ENCODE results near the gene BLTP2.

BLTP2 gene

DNA sequence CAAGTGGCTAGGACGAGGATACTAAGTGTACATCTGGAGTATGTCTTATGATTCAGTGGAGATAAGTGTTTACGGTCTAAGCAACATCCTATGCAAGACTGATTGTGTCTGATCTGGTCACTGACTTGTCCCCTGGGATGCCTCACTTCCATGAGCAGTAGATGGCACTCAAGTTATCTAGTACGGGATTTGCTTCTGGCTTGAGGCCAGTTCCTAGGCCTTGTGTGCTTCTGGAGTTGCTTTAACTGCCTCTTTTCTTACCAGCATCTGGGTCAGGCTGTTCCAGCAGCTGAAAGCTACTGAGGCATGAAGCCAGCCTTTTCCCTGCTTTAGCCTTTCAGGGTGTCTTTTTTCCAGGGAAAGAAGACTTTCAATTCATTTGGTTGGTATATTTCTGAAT lies 40.0 kb upstream of the BLTP2 start (continued):
- TF ChIP-seq, protein P1, sequence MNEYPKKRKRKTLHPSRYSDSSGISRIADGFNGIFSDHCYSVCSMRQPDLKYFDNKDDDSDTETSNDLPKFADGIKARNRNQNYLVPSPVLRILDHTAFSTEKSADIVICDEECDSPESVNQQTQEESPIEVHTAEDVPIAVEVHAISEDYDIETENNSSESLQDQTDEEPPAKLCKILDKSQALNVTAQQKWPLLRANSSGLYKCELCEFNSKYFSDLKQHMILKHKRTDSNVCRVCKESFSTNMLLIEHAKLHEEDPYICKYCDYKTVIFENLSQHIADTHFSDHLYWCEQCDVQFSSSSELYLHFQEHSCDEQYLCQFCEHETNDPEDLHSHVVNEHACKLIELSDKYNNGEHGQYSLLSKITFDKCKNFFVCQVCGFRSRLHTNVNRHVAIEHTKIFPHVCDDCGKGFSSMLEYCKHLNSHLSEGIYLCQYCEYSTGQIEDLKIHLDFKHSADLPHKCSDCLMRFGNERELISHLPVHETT (tag by site-specific recombination; IDR thresholded peaks at IDR 0.05) = no peak

DNA sequence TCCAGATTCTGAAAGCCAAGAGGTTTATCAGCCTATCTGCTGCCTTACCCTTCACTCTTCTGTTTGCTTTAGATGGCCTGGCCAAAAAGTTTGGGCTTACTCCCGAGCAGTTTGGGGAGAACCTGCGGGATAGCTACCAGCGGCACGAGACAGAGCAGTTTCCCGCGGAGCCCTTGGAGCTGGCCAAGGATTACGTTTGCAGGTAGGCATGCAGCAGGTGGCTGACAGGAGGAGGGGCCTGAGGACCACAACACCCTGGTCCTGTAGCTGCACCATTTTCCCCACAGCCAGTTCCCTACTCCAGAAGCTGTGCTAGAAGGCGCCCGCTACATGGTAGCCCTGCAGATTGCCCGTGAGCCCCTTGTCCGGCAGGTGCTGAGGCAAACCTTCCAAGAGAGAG lies 37.7 kb upstream of the BLTP2 start:
- ChIA-PET CTCF (interaction anchor here (1.1 to 1.8 kb wide), 3 partner anchors 9 to 67 kb away, joined by 3 to 5 read pairs (median 3); partner anchors contain the start of gene BLTP2), POLR2A (interaction anchor here (1.1 to 1.8 kb wide), 3 partner anchors 12 to 42 kb away, joined by 3 to 5 read pairs (median 5); partner anchors contain the start of gene PROCA1)
- Histone ChIP-seq H3K27ac (ENCODE audit: extremely low read depth, low read depth, low read length) (0 out of 2 replicates have a peak overlapping the region, but pooled peaks have one; percentile 11), H3K9me3 (ENCODE audit: control insufficient read depth, insufficient read depth, low read depth, low read length) (no peaks in the 10 kb centered on the region), H3K36me3 (ENCODE audit: control insufficient read depth in 2 of 2, insufficient read depth in 1 of 2, low read length in 2 of 2) (peaks cover 73 to 95% of the 10 kb centered on the region in 2 experiments), H3K4me1 (ENCODE audit: control insufficient read depth, insufficient read depth, low read length) (no peaks in the 10 kb centered on the region), H3K4me3 (ENCODE audit: low read depth, low read length) (no peak overlapping the region)
- TF ChIP-seq GLI4 (tag by site-specific recombination; IDR thresholded peaks at IDR 0.05) = no peak
- TF ChIP-seq SCRT2 (tag by site-specific recombination; IDR thresholded peaks at IDR 0.05) = peak; percentile 57; the same call in 1 of the 2 replicates

DNA sequence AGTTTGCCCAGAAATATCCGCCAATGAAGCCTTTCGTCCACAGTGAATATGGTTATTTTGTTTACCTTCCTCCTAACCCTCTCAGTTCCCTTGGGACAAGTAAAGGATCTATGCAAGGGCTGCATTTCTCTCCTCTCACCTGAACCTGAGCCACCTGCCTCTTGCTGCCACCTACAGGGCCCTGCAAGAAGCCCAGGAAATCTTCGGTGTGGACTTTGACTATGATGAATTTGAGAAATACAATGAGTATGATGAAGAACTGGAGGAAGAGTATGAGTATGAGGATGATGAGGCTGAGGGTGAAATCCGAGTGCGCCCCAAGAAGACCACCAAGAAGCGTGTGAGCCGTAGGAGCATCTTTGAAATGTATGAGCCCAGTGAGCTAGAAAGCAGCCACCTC lies 31.0 kb upstream of the BLTP2 start:
- CTCF ChIA-PET = interaction anchor here (0.8 to 1.9 kb wide), 7 partner anchors 14 to 135 kb away, joined by 3 to 18 read pairs (median 5); partner anchors contain the start of genes SDF2 and SUPT6H
- TF ChIP-seq, protein P2, sequence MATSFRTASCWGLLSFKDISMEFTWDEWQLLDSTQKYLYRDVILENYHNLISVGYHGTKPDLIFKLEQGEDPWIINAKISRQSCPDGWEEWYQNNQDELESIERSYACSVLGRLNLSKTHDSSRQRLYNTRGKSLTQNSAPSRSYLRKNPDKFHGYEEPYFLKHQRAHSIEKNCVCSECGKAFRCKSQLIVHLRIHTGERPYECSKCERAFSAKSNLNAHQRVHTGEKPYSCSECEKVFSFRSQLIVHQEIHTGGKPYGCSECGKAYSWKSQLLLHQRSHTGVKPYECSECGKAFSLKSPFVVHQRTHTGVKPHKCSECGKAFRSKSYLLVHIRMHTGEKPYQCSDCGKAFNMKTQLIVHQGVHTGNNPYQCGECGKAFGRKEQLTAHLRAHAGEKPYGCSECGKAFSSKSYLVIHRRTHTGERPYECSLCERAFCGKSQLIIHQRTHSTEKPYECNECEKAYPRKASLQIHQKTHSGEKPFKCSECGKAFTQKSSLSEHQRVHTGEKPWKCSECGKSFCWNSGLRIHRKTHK (tag by site-specific recombination; IDR thresholded peaks at IDR 0.05) = no peak
- TF ChIP-seq ZNF785 (tag by site-specific recombination; IDR thresholded peaks at IDR 0.05) = no peak
- TF ChIP-seq ZNF175 (tag by site-specific recombination; IDR thresholded peaks at IDR 0.05) = no peak
- TF ChIP-seq, protein P3, sequence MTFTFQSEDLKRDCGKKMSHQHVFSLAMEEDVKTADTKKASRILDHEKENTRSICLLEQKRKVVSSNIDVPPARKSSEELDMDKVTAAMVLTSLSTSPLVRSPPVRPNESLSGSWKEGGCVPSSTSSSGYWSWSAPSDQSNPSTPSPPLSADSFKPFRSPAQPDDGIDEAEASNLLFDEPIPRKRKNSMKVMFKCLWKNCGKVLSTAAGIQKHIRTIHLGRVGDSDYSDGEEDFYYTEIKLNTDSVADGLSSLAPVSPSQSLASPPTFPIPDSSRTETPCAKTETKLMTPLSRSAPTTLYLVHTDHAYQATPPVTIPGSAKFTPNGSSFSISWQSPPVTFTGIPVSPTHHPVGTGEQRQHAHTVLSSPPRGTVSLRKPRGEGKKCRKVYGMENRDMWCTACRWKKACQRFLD (tag by site-specific recombination; IDR thresholded peaks at IDR 0.05) = no peak
- TF ChIP-seq, protein P4, sequence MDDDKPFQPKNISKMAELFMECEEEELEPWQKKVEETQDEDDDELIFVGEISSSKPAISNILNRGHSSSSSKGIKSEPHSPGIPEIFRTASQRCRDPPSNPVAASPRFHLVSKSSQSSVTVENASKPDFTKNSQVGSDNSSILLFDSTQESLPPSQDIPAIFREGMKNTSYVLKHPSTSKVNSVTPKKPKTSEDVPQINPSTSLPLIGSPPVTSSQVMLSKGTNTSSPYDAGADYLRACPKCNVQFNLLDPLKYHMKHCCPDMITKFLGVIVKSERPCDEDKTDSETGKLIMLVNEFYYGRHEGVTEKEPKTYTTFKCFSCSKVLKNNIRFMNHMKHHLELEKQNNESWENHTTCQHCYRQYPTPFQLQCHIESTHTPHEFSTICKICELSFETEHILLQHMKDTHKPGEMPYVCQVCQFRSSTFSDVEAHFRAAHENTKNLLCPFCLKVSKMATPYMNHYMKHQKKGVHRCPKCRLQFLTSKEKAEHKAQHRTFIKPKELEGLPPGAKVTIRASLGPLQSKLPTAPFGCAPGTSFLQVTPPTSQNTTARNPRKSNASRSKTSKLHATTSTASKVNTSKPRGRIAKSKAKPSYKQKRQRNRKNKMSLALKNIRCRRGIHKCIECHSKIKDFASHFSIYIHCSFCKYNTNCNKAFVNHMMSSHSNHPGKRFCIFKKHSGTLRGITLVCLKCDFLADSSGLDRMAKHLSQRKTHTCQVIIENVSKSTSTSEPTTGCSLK (tag by site-specific recombination; IDR thresholded peaks at IDR 0.05) = no peak
- no peak for TF ChIP-seq TCF7L2 (IDR thresholded peaks at IDR 0.05; ENCODE audit: borderline replicate concordance, low read depth, low read length)
- TF ChIP-seq ZNF830 (tag by site-specific recombination; IDR thresholded peaks at IDR 0.05; ENCODE audit: low read depth) = no peak
- TF ChIP-seq, protein P5, sequence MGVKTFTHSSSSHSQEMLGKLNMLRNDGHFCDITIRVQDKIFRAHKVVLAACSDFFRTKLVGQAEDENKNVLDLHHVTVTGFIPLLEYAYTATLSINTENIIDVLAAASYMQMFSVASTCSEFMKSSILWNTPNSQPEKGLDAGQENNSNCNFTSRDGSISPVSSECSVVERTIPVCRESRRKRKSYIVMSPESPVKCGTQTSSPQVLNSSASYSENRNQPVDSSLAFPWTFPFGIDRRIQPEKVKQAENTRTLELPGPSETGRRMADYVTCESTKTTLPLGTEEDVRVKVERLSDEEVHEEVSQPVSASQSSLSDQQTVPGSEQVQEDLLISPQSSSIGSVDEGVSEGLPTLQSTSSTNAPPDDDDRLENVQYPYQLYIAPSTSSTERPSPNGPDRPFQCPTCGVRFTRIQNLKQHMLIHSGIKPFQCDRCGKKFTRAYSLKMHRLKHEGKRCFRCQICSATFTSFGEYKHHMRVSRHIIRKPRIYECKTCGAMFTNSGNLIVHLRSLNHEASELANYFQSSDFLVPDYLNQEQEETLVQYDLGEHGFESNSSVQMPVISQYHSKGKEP (tag by site-specific recombination; IDR thresholded peaks at IDR 0.05) = no peak
- no peak for TF ChIP-seq KLF8 (tag by site-specific recombination; IDR thresholded peaks at IDR 0.05)
- TF ChIP-seq, protein P6, sequence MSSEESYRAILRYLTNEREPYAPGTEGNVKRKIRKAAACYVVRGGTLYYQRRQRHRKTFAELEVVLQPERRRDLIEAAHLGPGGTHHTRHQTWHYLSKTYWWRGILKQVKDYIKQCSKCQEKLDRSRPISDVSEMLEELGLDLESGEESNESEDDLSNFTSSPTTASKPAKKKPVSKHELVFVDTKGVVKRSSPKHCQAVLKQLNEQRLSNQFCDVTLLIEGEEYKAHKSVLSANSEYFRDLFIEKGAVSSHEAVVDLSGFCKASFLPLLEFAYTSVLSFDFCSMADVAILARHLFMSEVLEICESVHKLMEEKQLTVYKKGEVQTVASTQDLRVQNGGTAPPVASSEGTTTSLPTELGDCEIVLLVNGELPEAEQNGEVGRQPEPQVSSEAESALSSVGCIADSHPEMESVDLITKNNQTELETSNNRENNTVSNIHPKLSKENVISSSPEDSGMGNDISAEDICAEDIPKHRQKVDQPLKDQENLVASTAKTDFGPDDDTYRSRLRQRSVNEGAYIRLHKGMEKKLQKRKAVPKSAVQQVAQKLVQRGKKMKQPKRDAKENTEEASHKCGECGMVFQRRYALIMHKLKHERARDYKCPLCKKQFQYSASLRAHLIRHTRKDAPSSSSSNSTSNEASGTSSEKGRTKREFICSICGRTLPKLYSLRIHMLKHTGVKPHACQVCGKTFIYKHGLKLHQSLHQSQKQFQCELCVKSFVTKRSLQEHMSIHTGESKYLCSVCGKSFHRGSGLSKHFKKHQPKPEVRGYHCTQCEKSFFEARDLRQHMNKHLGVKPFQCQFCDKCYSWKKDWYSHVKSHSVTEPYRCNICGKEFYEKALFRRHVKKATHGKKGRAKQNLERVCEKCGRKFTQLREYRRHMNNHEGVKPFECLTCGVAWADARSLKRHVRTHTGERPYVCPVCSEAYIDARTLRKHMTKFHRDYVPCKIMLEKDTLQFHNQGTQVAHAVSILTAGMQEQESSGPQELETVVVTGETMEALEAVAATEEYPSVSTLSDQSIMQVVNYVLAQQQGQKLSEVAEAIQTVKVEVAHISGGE (tag by site-specific recombination; conservative IDR thresholded peaks at IDR 0.05; ENCODE audit: low read depth) = no peak
- TF ChIP-seq ZNF48 (tag by site-specific recombination; IDR thresholded peaks at IDR 0.05) = no peak
- TF ChIP-seq, protein P7, sequence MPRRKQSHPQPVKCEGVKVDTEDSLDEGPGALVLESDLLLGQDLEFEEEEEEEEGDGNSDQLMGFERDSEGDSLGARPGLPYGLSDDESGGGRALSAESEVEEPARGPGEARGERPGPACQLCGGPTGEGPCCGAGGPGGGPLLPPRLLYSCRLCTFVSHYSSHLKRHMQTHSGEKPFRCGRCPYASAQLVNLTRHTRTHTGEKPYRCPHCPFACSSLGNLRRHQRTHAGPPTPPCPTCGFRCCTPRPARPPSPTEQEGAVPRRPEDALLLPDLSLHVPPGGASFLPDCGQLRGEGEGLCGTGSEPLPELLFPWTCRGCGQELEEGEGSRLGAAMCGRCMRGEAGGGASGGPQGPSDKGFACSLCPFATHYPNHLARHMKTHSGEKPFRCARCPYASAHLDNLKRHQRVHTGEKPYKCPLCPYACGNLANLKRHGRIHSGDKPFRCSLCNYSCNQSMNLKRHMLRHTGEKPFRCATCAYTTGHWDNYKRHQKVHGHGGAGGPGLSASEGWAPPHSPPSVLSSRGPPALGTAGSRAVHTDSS (tag by site-specific recombination; IDR thresholded peaks at IDR 0.05) = peak; percentile 74
- TF ChIP-seq, protein P8, sequence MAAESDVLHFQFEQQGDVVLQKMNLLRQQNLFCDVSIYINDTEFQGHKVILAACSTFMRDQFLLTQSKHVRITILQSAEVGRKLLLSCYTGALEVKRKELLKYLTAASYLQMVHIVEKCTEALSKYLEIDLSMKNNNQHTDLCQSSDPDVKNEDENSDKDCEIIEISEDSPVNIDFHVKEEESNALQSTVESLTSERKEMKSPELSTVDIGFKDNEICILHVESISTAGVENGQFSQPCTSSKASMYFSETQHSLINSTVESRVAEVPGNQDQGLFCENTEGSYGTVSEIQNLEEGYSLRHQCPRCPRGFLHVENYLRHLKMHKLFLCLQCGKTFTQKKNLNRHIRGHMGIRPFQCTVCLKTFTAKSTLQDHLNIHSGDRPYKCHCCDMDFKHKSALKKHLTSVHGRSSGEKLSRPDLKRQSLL (tag by site-specific recombination; IDR thresholded peaks at IDR 0.05) = no peak
- TF ChIP-seq ZNF174 (tag by site-specific recombination; IDR thresholded peaks at IDR 0.05) = no peak

More for the DNA sequence above, 31.0 kb upstream of the BLTP2 start:
- Histone ChIP-seq H3K27ac (ENCODE audit: extremely low read depth, low read depth, low read length) (no peak overlapping the region), H3K9me3 (ENCODE audit: control insufficient read depth, insufficient read depth, low read depth, low read length) (no peaks in the 10 kb centered on the region), H3K4me1 (ENCODE audit: control insufficient read depth, insufficient read depth, low read length) (no peaks in the 10 kb centered on the region), H3K4me3 (ENCODE audit: low read depth, low read length) (no peak overlapping the region), H3K36me3 (ENCODE audit: control insufficient read depth in 2 of 2, insufficient read depth in 1 of 2, low read length in 2 of 2) (peaks cover 90 to 95% of the 10 kb centered on the region in 2 experiments)
- POLR2A ChIA-PET = interaction anchor here (1.0 to 2.2 kb wide), 3 partner anchors 14 to 44 kb away, joined by 6 to 13 read pairs (median 8); partner anchors contain the start of genes RPL23A, SDF2 and SUPT6H
